GM04504 (cell line): Measurements from ENCODE around the gene SPDYE17.
"Not testable (repeated sequence)": the region's sequence is repeated elsewhere in the genome, so short reads cannot be mapped to it uniquely, and the experiment has no call there.

Source experiments
- DNase-seq: peaks from one replicate; pipeline ENCODE4 v3.0.0-alpha.2; 2012; ENCODE audit warnings: low read depth

SPDYE17 gene

GRCh38 chr7:76972391-76972790, 59.8 kb downstream of the SPDYE17 start:
- not testable (repeated sequence) for DNase-seq
